ENCODE measurements around the gene TCERG1L.

Gene TCERG1L

DNA sequence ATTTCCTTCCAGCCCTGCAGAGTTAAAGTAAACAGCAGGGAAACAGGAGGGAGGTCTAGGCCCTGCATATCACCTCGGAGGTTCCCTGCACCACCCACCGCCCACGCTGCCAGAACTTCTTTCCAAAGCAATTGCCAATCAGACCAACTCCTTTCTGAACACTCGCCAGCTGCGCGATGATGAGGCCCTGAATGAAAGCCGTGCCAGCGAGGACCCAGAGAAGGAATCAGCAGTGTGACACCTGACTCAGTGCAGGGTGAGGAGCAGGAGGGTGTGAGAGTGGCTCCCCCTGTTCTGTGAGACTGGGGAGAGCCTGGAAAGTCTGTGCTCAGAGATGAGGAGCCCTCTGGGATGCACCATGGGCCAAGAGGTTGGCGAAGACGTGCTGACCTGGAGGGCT, 3.3 kb upstream of the TCERG1L start:
- no peak for FAIRE-seq

DNA sequence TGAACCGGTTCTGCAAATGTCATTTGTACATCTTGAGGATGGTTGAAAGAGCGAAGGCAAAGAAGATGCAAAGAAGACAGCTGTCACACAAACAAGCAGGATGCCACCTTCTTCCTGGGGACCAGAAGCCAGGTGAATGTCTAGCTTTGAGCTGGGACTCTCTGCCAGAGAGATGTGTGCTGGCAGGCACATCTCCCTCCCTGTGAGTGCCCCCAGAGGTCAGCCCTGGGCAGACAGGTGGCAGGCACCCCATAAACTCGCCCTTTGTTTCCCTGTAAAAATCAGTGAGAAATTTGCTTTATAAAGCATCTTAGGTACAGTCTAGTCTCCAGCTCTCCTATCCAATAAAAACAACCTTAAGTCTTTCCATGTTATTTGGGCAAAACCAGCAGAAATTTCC, 2.6 kb upstream of the TCERG1L start:
- FAIRE-seq = no peak

DNA sequence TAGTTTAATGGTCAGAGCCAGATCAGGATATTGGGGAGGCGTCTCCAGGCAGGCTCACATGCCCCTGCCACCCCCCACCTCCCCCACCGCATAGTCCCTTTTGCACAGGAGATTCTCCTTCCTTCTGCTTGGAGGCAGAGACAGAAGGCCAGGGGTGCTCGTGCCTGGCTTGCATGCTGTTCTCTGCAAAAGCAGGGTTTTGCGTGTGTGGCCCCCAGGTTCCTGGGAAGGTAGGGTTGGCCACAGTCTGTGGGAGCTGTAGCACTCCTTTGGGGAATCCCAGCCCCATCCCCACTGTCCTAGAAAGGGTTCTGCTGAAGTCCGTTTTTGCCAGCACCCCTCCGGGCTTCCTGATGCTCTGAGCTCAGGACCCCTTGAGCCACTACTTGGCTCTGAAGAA, 1.9 kb upstream of the TCERG1L start:
- no peak for FAIRE-seq

GRCh38 chr10:131312478-131312836, 936 bp upstream of the TCERG1L start:
- no peak for FAIRE-seq

DNA sequence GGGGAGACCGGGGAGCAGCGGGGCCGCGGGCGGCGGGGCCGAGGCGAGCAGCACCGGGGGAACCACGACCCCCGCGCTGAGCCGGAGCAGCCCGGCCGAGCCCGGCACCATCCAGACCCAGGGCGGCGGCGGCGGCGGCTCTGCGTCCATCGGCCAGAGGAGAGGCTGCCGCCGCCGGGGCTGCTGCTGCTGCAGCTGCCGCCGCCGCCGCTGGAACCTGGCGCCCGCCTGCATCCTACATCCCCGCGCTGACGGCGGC, 190 bp downstream of the TCERG1L start:
- FAIRE-seq = no peak

GRCh38 chr10:131310551-131311401, 745 bp downstream of the TCERG1L start:
- FAIRE-seq = no peak

- no peak for FAIRE-seq
These were observed 1.4 kb downstream of the TCERG1L start for GRCh38 chr10:131310142-131310541.

DNA sequence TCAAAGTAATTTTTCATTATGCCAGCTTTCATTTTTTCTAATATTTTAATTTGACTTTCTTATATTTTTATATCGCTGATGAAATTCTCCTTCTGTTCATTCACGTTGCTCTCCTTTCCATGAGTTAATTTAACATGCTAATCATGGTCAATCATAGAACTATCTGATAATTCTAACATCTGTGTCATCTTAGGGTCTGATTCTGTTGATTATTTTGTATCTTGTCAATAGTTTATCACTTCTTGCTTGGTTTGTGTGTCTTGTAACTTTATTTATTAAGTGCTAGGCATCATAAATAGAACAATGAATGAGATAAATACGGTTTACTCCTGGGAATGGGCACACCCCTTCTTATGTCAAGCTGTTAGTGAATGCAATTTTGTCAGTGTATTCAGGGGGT, 11.0 kb downstream of the TCERG1L start:
- no peak for FAIRE-seq

- FAIRE-seq = no peak
These were observed 20.7 kb downstream of the TCERG1L start for GRCh38 chr10:131290781-131291180.

DNA sequence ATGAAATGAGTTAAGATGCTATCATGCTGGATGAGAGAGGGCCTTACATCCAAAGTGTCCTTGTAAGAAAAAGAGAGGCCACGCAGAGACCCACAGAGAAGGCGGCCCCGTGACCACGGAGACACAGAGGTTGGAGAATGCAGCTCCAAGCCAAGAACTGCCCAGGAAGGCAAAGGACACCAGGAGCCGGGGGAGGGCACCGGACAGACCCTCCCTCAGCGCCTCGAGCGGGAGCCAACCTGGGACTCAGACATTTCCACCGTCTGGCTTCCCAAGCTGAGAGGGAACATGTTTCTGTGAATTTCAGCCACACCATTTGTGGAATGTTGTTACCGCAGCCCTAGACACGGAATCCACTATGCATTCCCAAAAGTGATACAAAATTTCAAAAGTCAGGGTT, 22.9 kb downstream of the TCERG1L start:
- FAIRE-seq = no peak

DNA sequence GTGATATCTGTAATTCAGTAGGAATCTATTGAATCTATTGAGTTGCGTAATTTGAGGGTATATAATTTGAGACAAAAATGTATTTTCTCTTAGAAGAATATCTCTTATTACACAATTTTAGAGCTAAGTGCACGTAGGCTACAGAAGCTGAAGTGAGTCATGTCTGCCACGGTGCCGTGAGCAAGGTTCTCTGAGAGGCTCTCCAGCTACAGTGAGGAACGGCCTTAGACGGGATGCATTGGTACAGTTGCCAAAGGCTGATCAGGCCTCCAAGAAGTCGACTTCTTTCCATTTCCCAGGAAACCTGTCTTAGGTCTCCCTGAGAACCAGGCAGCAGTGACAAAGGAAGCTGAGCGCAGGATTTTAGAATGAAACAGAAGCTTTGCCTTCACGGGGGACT, 28.6 kb downstream of the TCERG1L start:
- FAIRE-seq = no peak

- no peak for FAIRE-seq
These were observed 31.4 kb downstream of the TCERG1L start for GRCh38 chr10:131280101-131280500.

DNA sequence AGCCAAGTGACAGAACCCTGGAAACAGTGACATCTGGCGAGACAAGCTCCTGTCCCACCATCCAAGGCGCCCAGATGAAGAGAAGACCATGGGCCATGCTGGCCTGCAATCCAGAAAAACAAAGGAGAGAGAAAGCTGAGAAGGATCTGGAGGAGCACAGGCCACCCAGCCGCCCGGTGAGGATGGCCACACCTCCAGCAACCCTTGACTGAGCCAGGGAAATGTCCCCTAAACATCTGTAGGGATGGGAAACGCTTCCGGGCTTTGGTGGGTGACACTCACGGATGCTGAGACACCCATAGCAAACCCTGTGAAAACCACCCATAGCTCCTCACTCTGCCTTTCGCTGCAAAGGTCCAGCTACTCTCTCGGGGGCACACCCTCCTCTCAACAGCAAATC, 32.0 kb downstream of the TCERG1L start:
- FAIRE-seq = no peak

DNA sequence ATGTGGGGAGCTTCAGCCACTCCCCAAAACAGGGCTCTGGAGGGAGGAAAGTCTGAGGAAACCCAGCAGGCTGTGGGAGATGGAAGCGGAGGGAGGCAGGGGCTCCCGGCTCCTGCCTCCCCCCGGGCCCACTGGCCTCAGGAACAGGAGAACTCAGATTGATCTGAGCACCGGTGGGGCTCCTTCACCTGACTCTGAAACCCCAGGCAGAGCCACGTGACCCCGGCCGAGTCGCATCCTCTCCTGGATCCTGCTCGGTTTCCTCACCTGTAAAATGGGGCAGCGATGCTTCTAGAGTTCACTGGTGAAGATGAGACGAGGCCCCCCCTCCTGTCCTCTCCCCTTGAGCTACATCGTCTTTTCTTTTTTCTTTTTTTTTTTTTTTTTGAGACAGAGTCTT, 33.6 kb downstream of the TCERG1L start:
- no peak for FAIRE-seq

DNA sequence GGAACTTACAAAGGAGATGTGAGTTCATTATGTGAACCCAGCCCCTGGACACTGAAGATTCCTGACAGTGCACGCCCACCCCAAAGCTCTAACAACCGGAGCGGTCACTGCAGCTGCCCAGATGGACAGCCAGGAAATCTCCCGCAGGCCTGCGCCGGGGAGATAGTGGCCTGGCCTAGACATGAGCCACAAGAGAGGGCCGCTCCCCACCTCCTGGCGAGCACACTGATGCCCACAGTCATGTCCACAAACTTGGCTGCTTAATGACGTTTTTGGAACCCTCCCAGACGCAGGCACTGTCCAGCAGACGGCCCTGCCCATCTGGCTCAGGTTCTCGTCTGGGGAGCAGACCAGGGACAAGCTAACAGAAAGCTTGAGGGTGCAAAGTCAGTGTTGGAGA, 34.2 kb downstream of the TCERG1L start:
- no peak for FAIRE-seq

DNA sequence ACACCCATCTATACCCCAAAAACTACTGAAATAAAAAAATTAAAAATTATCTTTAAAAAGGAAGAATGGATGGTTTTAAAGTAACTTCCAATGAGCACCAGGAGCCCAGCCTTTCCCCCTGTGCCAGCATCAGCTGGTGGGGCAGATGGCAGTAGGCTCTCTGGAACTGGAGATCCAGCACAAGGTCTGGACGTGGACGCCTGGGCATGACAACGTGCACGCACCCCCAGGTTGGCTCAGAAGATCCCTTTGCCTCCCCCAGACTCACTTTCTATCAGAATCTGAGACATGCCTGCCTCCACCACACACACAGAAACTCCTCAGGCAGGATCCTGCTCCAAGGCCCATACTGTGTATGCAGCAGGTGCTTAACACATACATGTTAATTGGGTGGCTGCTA, 35.8 kb downstream of the TCERG1L start:
- no peak for FAIRE-seq

GRCh38 chr10:131274883-131275282, 36.6 kb downstream of the TCERG1L start:
- no peak for FAIRE-seq

DNA sequence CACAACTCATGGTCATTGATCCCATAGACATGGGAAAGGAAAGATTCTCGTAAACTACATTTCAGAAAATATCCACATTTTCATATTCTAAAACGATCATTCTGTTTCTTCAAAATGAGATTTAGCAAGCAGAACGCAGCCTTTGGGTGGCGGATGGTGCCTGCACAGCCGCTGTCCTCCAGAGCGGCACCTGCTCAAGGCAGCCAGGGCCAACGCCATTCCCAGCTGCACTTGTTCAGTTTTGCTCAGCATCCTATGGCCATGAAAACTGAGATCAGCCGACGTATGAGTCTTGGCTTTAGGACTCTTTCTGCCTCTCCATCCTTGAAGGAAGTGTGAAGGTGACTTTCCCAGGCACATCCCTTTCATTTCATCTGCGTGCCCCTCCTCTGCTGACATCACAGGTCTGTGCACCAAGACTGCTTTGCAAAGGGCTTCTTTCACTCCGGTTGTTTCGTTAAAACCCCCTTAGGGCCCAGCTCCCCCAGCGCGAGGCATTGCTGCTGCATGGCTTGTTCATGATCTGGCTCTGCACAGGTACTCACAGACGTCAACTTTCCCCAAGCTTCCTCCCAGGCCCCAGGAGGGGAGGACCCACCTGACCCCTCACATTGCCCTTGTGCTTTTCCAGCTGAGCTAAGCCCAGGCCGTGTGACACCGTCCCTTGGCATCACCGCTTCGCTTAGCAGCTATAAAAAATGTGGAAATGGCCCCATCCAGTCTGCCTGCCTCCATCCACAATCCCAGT, 37.2 kb downstream of the TCERG1L start:
- no peak for FAIRE-seq

GRCh38 chr10:131273476-131273875, 38.0 kb downstream of the TCERG1L start:
- no peak for FAIRE-seq

DNA sequence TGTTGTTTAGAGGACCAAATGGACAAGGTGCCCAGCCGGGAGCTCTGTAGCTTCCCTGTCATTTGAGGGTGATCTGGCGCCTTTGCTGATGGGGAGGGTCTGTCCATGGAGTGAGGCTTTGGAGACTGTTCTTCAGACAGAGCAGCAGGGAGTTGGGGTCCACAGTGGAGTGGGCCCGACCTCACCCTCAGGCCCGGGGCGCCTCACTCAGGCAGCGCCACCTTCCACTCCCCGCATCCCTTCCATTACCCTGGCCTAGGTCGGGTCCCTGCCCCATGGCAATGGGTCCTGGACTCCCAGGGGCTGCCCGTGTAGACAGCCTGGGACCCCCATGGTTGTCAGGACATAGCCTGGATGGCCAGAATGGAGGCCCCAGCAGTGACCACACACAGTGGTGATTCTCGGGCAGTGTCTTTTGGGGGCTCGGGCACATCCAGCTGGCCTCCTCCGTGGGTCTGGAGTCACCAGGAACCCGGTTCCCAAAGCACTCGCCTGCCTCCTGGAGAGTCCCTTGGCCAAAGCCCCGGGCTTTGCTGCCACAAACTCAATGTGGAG, 38.5 kb downstream of the TCERG1L start:
- FAIRE-seq = no peak

DNA sequence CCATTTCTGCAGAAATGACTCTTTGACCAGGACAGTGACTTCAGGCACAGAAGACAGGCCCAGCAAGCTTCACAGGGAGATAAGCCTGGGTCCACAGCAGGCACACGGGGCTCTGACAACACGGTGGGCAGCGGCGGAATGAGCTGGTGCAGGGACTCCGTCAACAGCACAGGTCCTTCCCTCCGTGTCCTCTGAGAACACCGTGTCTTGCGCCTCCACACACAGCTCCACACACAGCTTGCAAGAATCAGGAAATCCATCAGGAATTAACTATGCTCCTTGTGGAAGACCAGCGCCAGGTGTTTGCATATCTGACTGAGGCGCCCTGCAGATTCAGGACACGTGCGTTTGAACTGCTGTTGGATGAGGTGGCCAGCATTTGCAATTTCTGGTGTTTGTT, 39.6 kb downstream of the TCERG1L start:
- FAIRE-seq = no peak

- FAIRE-seq = no peak
These were observed 40.2 kb downstream of the TCERG1L start for GRCh38 chr10:131271195-131271880.

DNA sequence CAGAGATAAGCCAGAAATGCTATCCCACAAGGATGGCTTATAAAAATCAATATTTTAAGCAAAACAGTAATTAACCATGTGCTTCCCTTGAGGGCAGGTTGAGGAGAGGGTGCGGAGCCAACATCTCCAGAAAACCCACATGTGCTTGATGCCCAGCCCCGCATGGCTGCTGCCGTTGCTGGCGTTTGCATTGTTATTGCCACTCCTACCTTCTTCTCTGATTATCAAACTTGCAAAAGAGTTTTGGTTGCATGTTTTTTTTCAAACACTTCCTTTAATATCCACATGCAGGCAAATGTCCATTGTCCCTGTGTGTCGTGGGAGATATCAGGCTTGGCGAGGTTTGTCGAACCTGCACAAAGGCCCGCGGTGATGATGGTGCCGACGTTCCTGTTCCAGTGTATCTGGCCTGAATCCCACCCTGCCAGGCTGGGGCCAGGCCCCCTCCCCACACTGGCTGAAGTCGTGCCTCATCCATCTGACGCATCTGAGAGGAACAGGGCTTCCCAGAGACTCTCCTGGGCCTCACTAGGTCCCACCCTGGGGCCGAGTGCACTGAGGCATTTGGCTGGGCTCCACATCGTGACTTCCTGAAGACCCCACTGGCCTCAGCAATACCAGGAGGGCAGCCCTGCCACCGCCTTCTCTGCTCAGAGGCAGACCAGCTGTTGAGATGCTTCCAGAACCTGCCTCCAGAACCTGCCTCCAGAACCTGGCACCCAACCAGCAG, 40.9 kb downstream of the TCERG1L start:
- no peak for FAIRE-seq

Data from TTC549 (cell line).